HL-60 (cell line): Measurements from ENCODE around the gene AKT1.

Source experiments
- POLR2AphosphoS5 ChIP-seq: IDR thresholded peaks from 2 replicates; pipeline ENCODE4 v1.6.1; 2012; ENCODE audit warnings: low read depth
- TF ChIP-seq, protein P1 (sequence below): IDR thresholded peaks from one replicate; pipeline ENCODE4 v1.5.1; 2011; ENCODE audit warnings: low read length, control low read depth, inconsistent platforms; ENCODE audit not compliant: insufficient read depth

DNA sequence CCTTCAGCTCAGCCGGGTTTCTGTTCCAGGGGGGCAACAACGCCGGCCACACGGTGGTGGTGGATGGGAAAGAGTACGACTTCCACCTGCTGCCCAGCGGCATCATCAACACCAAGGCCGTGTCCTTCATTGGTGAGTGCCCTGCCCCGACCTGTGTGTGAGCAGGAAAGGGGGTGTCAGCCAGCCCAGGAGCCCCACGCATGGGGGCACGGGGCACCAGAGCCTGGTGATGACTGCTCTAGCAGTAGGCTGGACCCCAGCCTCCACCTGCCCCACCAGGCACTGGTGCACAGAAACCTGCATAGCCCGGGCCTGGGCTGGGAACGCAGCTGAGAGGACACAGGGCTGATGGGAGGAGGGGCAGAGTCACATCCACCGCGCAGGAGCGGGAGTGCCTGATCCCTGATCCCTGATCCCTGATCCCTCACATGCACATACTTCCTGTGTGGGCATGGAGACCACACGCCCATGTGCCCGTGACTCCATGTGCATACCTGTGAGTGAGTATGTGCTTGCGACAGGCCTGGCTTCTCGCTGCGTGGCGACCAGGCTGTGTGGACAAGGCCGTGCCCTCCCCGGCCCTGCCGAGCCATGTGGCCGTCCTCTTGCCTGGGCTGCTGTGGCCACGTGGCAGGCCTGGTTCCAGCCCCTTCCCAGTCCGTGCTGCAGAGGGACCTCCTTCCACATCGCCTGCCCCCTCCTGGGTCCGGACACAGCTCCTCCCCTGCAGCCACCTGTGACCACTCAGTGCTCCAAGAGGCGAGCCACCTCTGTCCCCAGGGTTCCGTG lies 60.4 kb downstream of the AKT1 start:
- TF ChIP-seq POLR2AphosphoS5, result no peak
- TF ChIP-seq, protein P1, sequence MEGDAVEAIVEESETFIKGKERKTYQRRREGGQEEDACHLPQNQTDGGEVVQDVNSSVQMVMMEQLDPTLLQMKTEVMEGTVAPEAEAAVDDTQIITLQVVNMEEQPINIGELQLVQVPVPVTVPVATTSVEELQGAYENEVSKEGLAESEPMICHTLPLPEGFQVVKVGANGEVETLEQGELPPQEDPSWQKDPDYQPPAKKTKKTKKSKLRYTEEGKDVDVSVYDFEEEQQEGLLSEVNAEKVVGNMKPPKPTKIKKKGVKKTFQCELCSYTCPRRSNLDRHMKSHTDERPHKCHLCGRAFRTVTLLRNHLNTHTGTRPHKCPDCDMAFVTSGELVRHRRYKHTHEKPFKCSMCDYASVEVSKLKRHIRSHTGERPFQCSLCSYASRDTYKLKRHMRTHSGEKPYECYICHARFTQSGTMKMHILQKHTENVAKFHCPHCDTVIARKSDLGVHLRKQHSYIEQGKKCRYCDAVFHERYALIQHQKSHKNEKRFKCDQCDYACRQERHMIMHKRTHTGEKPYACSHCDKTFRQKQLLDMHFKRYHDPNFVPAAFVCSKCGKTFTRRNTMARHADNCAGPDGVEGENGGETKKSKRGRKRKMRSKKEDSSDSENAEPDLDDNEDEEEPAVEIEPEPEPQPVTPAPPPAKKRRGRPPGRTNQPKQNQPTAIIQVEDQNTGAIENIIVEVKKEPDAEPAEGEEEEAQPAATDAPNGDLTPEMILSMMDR, result no peak
